Tibial nerve (tissue), 4 donors: Measurements from ENCODE around the gene GPR27. TPM values are rescaled to one million over a fixed set of nuclear protein-coding genes. Genes with fewer than 3 reads are reported as not detected.
A peak's percentile ranks its signal among the peaks of the same experiment; 100 is the strongest.

Source experiments
- DNase-seq, 2 donors: peaks; one replicate each; pipeline ENCODE4 v3.0.0-alpha.2; 2019; ENCODE audit warnings: low spot score in 2 of 2
- H3K27ac ChIP-seq, 4 donors: fragments of 200-600 bp; sonication (generic) in 3 of 4; one replicate each; pipeline ENCODE4 v1.5.1; 2017 to 2019; ENCODE audit warnings: mild to moderate bottlenecking in 1 of 4
- H3K27me3 ChIP-seq, 2 donors: fragments of 200-600 bp; sonication (generic) in 1 of 2; one replicate each; pipeline versions ENCODE4 v1.5.1 to v1.6.0; 2017 to 2019
- H3K36me3 ChIP-seq, 3 donors: fragments of 200-600 bp; sonication (generic); one replicate each; pipeline ENCODE4 v1.5.1; 2018 to 2019
- H3K4me1 ChIP-seq, 4 donors: fragments of 200-600 bp; sonication (generic) in 3 of 4; one replicate each; pipeline ENCODE4 v1.5.1; 2017 to 2019
- H3K4me3 ChIP-seq, 4 donors: fragments of 200-600 bp; sonication (generic) in 3 of 4; one replicate each; pipeline ENCODE4 v1.5.1; 2017 to 2019; ENCODE audit warnings: mild to moderate bottlenecking in 1 of 4, moderate library complexity in 1 of 4
- H3K9me3 ChIP-seq, 4 donors: fragments of 200-600 bp; sonication (generic) in 3 of 4; one replicate each; pipeline ENCODE4 v1.5.1; 2017 to 2019
- CTCF ChIP-seq, 5 experiments: fragments of 200-600 bp in 3 of 5; fragments of 450-650 bp in 2 of 5; sonication (generic) in 3 of 5; IDR thresholded peaks; one replicate each; pipeline ENCODE4 v1.5.1; 2016 to 2019; ENCODE audit warnings: antibody characterized with exemption in 5 of 5, mild to moderate bottlenecking in 3 of 5, moderate library complexity in 2 of 5
- EP300 ChIP-seq, 2 donors: sonication (generic); formaldehyde crosslinking; IDR thresholded peaks; one replicate each; pipeline ENCODE4 v1.6.1; 2017; ENCODE audit warnings: antibody characterized with exemption in 2 of 2, mild to moderate bottlenecking in 1 of 2
- POLR2A ChIP-seq, 2 donors: fragments of 450-650 bp; IDR thresholded peaks; one replicate each; pipeline ENCODE4 v1.6.1; 2017; ENCODE audit warnings: antibody characterized with exemption in 2 of 2, mild to moderate bottlenecking in 2 of 2, moderate library complexity in 2 of 2
- WGBS, 2 donors: methylation state at CpG; one replicate each; pipeline ENCODE4 v1.1.5; 2018; 5-methylcytosine and 5-hydroxymethylcytosine counted together
- total RNA-seq, 4 donors: library from RNA; depleted of rRNA; stranded (reverse); fragments of >200 nt; gene quantifications; one replicate each; pipeline ENCODE4 v1.1.0, GENCODE V29; 2016

GPR27 gene
- total RNA-seq, 4 donors from 2014 or later = 2.9 to 6.9 (median 4.0) TPM

- Histone ChIP-seq H3K27me3 (peaks cover 0 to 72% of the 10 kb centered on the region in 2 donors), H3K9me3 (no peaks in the 10 kb centered on the region), H3K36me3 (no peaks in the 10 kb centered on the region), H3K4me3 (no peak overlapping the region), H3K27ac (no peak overlapping the region), H3K4me1 (no peaks in the 10 kb centered on the region)
- TF ChIP-seq CTCF (IDR thresholded peaks at IDR 0.05) (no peak), POLR2A (IDR thresholded peaks at IDR 0.05) (no peak), EP300 (IDR thresholded peaks at IDR 0.05) (no peak)
- DNase-seq = no peak
- 88 to 97% methylated on average over 3 of the region's 3 CpGs for WGBS, 2 donors
These were observed 24.7 kb downstream of the GPR27 start for GRCh38 chr3:71778353-71778752.

- Histone ChIP-seq H3K27ac (no peak overlapping the region), H3K9me3 (no peaks in the 10 kb centered on the region), H3K4me3 (no peak overlapping the region), H3K27me3 (peaks cover 0 to 86% of the 10 kb centered on the region in 2 donors), H3K4me1 (peaks cover 0 to 9% (median 3%) of the 10 kb centered on the region in 4 donors), H3K36me3 (no peaks in the 10 kb centered on the region)
- DNase-seq = no peak
- 68 to 78% methylated on average over 6 of the region's 6 CpGs for WGBS, 2 donors
- TF ChIP-seq CTCF (IDR thresholded peaks at IDR 0.05) = no peak
- TF ChIP-seq POLR2A (IDR thresholded peaks at IDR 0.05) = no peak
These were observed 26.2 kb downstream of the GPR27 start for GRCh38 chr3:71779674-71780377.

GRCh38 chr3:71780430-71780829 lies 26.8 kb downstream of the GPR27 start:
- Histone ChIP-seq H3K36me3 (no peaks in the 10 kb centered on the region), H3K9me3 (no peaks in the 10 kb centered on the region), H3K27ac (no peak overlapping the region), H3K4me1 (peaks cover 0 to 13% (median 5%) of the 10 kb centered on the region in 4 donors), H3K4me3 (no peak overlapping the region), H3K27me3 (peaks cover 0 to 89% of the 10 kb centered on the region in 2 donors)
- TF ChIP-seq POLR2A (IDR thresholded peaks at IDR 0.05) = no peak
- DNase-seq = no peak
- 86 to 87% methylated on average over 4 of the region's 4 CpGs for WGBS, 2 donors

- TF ChIP-seq CTCF (IDR thresholded peaks at IDR 0.05) = no peak
- TF ChIP-seq EP300 (IDR thresholded peaks at IDR 0.05) = no peak
- no peak for TF ChIP-seq POLR2A (IDR thresholded peaks at IDR 0.05)
- no peak for DNase-seq
- H3K4me3 ChIP-seq = no peak overlapping the region
- no peaks in the 10 kb centered on the region for H3K9me3 ChIP-seq
- peaks cover 0 to 82% of the 10 kb centered on the region in 2 donors for H3K27me3 ChIP-seq
- 65 to 84% methylated on average over 1 of the region's 1 CpG for WGBS, 2 donors
- no peak overlapping the region for H3K27ac ChIP-seq
- no peaks in the 10 kb centered on the region for H3K36me3 ChIP-seq
- H3K4me1 ChIP-seq = peaks cover 0 to 27% (median 8%) of the 10 kb centered on the region in 4 donors
These were observed 29.5 kb downstream of the GPR27 start for GRCh38 chr3:71783152-71783551.

GRCh38 chr3:71784201-71784913 lies 30.7 kb downstream of the GPR27 start:
- no peak overlapping the region for H3K27ac ChIP-seq
- no peaks in the 10 kb centered on the region for H3K36me3 ChIP-seq
- no peak for TF ChIP-seq CTCF (IDR thresholded peaks at IDR 0.05)
- TF ChIP-seq POLR2A (IDR thresholded peaks at IDR 0.05) = no peak
- TF ChIP-seq EP300 (IDR thresholded peaks at IDR 0.05) = no peak
- 5 to 6% methylated on average over 20 to 23 of the region's 23 CpGs for WGBS, 2 donors
- H3K4me1 ChIP-seq = peaks cover 0 to 27% (median 8%) of the 10 kb centered on the region in 4 donors
- peak overlapping the region in 3 of 4 donors; percentile 4 to 48 (median 19) for H3K4me3 ChIP-seq
- no peak for DNase-seq
- H3K9me3 ChIP-seq = no peaks in the 10 kb centered on the region
- peaks cover 0 to 70% of the 10 kb centered on the region in 2 donors for H3K27me3 ChIP-seq
